ENCODE measurements around the gene SH3D19.

DNA sequence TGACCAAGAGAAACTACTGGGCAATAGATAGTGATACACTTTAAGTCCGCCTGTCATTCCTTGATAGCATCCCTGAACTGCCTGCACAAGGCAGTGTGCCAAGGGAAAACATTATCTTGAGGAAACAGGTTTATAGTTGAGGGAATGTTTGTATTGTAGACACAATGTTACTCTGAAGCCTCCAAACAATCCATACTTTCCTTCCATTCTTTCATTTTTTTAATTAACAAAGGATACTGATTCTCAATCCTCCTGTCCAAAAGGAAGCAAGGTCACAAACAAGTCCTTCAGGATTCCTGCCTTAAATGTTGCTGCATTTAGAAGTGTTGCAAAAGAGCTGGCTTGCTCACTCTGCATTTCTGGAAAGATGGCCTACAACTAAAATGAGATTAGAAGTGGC, 110.1 kb downstream of the SH3D19 start:
- no peak for TF ChIP-seq CTCF (IDR thresholded peaks at IDR 0.05)
- TF ChIP-seq POLR2A (IDR thresholded peaks at IDR 0.05) = no peak

All from uterus (tissue), 2 donors.